NCI-H82 treated with DMSO at 0.1 percent for 48 hours (cell line): ENCODE data around the gene AHNAK.

Source experiments
- DNase-seq: peaks from one replicate; lab custom pipeline; 2025; ENCODE audit not compliant: unreplicated experiment; lab: John Stamatoyannopoulos, UW

AHNAK gene

GRCh38 chr11:62439785-62440602, 106.6 kb downstream of the AHNAK start:
- no peak for DNase-seq

DNA sequence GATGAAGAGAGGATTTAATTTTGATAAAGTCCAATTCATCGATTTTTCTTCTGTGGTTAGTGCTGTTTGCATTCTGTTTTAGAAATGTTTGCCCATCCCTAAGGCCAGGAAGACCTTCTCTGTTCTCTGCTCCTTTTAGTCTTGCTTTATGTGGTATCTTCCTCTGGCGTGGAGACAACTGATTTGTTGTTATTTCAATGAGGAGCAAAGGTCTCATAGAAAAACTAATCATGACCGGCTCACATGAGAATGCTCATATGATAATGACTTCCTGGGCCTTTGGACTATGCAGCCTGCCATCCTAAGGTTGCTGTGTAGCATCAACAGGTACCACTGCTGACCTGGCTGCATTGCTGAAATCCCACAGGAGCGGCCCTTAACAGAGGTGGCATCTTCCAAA, 108.0 kb downstream of the AHNAK start:
- no peak for DNase-seq

GRCh38 chr11:62437616-62438015, 109.0 kb downstream of the AHNAK start:
- DNase-seq, result no peak

DNA sequence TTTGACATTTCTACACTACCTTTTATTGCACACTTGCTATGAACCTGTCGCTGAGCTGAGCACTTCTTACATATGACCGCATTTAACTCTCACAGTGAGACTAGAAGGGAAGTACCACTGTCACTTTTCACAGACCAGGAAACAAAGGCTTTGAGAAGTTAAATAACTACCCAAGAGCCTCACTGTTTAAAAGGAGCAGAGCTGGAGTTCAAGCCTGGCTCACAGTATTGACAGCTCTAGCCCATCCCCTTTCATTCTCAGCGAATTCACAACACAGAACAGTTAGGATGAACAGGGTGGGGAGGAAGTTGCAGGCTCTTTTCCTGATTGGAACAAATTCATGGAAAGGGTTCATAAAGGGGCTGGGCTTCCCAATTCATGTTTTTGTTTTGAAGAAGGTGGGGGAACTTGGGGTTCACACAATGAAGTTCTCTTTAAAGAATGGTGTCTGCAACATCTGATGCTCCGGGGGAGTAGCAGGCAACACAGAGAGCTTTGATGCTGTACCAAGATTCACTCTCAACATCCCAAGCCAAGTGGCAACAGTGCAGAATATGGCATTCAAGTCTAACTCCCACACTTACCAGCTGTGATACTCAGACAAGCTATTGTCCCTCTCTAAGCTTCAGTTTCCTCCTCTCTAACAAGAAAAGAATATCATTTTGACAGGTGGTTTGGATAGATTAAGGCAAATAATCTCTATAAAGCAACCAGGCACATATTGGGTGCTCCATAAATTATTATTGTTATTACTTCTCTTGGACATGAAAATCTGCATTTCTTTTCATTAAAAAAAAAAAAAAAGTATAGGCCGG, 110.6 kb downstream of the AHNAK start:
- no peak for DNase-seq

DNA sequence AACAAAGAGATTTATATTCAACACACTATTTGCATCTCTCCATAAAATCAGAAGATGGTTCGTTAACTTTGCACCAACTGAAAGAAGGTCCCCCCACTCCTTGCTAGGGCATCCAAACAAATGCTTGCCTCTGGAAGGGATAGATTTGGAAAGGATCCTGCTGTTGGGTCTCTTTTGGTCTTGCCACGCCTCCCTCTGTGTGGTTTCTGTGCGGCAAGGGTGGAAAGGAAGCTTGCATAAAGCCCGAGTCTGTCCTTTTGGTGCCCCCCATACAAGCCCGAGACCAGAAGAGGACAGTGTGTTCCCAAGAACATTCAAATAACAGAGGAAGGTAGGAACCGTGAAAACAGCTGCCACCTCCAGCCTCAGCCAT, 112.7 kb downstream of the AHNAK start:
- DNase-seq, result no peak

DNA sequence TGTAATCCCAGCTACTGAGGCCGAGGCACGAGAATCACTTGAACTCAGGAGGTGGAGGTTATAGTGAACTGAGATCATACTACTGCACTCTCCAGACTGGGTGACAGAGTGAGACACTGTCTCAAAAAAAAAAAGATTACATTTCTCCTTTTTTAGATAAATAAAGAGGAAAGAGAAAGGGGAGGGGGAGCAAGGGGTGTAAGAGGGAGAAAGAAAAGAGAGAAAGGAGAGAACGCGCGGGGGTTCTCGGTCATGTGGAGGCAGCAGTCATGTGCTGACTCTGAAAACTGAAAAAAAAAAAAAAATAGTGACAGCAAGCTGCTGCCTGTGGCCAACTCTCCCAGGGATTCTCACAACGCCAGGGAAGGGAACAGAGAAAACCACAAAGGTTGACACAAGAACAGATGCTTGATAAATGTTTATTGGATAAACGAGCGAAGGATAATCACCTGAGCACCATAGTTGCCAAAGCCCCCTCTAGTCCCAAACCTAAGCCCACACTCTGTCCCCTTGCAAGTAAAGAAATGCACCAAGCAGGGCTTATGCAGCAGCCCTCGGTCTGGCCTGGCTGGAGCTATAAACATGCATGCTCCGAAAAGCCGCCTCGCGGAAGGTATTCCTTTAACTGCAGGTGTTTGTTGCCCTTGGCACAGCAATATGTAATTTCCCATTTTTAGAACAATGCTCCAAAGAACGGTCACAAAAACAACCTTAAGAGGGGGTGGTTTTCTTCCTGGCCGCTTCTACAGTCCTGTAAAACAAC, 113.3 kb downstream of the AHNAK start:
- peak; percentile 80 for DNase-seq

- DNase-seq, result no peak
These were observed 113.9 kb downstream of the AHNAK start for GRCh38 chr11:62432695-62433094.

GRCh38 chr11:62431171-62431901, 115.3 kb downstream of the AHNAK start:
- no peak for DNase-seq

- no peak for DNase-seq
These were observed 116.2 kb downstream of the AHNAK start for GRCh38 chr11:62430425-62430824.

DNA sequence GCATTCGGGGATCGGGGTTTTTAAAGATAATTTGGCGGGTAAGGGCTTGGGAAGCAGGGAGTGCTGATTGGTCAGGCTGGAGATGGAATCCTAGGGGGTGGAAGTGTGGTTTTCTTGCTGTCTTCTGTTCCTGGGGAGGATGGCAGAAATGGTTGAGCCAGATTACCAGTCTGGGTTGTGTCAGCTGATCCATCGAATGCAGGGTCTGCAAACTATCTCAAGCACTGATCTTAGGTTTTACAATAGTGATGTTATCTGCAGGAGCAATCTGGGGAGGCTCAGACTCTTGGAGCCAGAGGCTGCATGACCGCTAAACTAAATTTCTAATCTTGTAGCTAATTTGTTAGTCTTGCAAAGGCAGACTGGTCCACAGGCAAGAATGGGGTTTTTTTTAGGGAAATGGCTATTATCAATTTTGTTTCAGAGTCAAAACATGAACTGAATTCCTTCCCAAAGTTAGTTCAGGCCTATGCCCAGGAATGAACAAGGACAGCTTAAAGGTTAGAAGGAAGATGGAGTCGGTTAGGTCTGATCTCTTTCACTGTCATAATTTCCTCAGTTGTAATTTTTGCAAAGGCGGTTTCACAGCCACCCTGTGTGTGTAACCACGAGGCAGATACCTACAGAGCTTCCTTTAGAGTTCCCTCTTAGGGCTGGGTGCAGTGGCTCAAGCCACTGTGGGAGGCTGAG, 117.6 kb downstream of the AHNAK start:
- DNase-seq, result no peak

- no peak for DNase-seq
These were observed 118.9 kb downstream of the AHNAK start for GRCh38 chr11:62427630-62428233.

DNA sequence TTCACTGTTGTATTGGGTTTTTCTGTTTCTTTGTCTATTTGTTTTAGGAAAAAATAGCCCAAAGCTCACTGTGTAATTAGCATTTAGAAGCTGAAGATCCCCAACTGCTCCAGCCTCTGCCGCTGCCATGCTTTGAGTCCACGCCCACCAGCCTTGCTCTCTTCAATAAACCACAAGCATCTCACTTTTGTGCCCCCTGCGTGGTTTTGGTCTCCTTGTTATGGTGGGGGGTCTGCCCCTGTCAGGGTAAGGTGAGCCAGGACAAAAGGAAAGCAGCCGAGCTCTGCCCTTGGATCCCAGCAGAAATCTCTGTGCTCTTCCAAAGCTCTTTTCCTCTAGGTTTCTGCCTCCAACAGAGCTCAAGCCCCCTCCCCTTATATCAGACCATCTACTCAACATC, 123.6 kb downstream of the AHNAK start:
- no peak for DNase-seq

GRCh38 chr11:62421996-62422395, 124.6 kb downstream of the AHNAK start:
- DNase-seq, result no peak

DNA sequence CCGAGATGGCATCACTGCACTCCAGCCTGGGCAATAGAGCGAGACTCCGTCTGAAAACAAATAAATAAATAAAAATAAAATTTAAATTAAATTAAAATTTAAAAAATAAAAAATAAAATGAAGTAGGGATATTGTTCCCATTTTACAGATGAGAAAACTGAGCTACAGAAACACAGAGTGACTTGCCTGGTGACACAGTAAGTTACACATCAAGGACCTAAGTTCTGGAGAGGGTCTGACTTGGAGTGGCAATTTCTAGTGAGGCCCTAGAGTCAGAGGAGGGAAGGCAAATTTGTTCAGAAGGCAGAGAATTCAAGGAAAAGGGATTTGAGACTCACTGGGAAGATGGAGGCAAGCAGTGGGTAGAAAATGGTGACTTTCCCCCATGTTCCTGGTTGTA, 125.7 kb downstream of the AHNAK start:
- DNase-seq, result no peak

GRCh38 chr11:62419943-62420342, 126.7 kb downstream of the AHNAK start:
- DNase-seq, result no peak

DNA sequence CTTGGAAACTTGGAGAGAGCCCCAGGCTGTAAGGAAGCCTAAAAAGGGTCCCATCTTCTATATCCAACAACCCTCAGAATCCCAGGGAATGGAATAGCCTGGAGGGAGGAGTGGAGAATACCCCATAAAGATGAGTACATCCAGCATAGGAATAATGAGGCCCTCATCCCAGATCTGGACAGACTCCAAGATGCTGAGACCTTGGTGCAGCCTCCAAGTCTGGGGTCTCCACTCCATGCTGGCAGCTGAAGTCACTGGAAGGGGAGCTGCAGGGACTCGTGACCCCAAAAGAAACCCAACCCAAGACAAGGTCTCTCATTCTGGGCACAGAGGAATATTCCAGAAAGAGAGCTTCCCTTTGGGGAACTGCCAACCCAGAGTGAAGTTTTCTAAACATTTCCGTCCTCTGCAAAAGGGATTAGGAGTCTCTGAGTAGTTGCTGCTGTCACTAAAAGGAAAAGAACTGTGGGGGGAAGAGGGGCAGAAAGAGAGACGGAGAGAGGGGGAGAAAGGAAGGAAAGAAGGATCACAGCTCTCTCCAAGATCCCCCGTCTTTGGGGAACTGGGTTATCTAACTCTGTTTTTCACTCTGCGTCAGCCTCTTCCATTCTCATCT, 127.2 kb downstream of the AHNAK start:
- no peak for DNase-seq

GRCh38 chr11:62418733-62419132, 127.9 kb downstream of the AHNAK start, which contains the start of gene SCGB1A1:
Gene SCGB1A1 (plus strand): TSS chr11:62419033. CDS start chr11:62419096, 63 bp downstream.
- no peak for DNase-seq

- DNase-seq, result no peak
These were observed 128.5 kb downstream of the AHNAK start for GRCh38 chr11:62418136-62418535.

DNA sequence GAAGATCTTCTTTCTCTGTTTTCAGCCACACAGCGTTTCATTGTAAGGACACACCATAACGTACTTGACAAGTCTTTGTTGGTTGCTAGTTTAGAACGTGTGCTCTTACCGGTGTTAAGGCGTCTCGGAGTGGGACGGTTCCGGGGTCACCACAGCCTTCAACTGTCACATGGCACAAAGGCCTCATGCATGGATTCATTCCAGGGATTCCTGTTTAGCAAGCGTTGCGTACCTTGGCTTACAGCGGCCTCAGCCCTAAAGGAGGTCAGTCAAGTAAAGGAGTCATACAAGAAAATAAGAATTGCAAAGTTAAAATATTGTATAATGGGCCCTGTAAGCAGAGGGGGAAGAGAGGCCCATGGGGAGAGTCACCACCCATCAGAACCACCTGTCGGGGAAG, 130.0 kb downstream of the AHNAK start:
- no peak for DNase-seq
